GM15510 (cell line): ENCODE results near the gene CACUL1.

Experiments used
- POLR2A ChIP-seq: IDR thresholded peaks from 3 replicates; pipeline ENCODE4 v1.6.1; 2011; ENCODE audit warnings: borderline replicate concordance; ENCODE audit not compliant: insufficient read length; ENCODE audit errors: extremely low read depth

CACUL1 gene

DNA sequence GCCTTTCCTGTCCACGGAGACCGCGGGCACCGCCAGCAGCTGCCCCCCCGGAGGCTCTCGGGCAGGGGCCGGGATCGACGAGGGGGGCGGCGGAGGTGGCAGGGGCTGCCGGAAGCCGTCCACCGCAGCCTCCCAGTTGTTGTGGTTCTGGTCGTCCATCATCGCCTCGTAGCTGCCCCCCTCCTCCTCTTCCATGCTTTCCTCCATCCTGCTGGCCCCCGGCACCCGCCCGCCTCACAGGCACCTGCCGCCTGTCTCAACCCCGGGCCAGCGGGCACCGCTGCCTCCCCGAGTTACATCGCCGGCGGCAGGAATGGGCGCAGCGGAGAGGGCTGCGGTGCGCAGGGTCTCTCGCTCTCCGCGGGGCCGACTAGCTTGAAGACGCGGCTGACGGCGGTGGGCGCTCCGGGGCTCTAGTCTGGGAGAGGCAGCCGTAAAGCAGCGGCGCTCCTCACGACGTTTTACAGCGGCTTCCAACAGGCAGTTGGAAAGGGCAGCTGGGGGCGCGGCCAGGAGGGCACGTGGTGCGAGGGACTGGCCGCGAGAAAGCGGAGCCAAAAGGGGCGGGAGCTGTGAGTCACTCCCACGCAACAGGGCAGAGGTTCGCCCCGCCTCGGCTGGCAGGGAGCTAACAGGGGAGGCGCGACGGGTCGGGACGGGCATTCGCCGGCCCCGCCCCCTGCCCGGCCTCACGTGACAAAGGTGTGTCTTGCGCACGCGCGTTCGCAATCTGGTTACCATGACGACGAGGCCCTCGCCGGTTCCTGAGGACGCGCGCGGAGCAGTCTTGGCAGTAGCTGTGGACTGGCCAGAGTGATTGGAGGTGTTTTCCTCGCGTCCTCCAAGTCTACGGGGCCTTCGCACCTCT is at the start of gene CACUL1:
TSS of gene CACUL1 (minus strand) at position 415 of the 868 bp plus-strand sequence. CDS start at position 207, 208 bp downstream.
- TF ChIP-seq POLR2A = peak; percentile 74

DNA sequence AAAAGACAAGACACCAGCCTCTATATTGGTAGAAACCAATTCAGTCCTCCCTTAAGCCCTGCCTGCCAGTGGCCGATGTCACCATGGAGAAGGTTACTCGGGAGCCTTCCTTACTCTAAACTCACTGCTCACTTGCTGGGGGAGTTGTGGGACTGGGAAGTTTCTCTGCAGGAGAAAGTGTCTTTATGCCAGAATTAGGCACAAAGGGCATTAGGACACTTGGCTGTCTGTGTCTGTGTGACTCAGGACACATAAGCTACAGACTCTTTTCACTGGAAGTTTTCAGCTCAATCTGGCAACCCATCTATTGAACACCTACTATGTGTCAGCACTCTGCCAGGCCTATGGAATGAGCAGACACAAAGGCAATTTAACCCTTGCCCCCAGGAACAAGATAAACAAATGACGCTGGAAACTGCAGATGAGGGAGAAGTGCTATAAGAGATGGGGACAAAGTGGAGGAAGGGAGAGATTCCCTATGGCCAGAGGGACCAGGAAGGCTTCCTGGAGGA is 49.5 kb upstream of the CACUL1 start:
- no peak for TF ChIP-seq POLR2A

DNA sequence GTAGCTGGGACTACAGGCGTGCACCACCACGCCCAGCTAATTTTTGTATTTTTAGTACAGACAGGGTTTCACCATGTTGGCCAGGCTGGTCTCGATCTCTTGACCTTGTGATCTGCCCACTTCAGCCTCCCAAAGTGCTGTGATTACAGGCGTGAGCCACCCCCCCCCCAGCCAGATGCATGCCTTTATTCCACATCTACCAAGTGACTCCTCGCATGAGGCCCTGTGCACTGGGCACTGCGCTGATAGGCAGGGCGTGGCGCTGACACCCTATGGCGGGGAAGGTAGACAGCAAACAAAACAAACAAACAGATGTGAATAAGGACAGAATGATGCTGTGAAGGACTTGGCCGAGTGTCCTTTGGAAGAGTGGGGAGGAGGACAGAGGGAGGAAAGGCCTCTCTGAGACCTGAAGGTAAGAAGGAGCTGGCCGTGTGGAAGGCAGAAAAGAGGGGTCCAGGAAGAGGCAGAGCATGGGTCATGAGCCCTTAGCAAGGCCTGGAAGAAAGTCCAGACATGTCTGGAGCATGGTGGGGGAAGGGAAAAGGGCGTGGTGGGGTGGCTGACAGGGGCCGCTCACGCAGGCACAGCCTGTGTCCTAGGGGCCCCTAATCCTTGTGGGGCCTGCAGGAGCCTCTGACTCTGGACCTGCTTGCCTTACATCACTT is 47.5 kb upstream of the CACUL1 start:
- TF ChIP-seq POLR2A = no peak

DNA sequence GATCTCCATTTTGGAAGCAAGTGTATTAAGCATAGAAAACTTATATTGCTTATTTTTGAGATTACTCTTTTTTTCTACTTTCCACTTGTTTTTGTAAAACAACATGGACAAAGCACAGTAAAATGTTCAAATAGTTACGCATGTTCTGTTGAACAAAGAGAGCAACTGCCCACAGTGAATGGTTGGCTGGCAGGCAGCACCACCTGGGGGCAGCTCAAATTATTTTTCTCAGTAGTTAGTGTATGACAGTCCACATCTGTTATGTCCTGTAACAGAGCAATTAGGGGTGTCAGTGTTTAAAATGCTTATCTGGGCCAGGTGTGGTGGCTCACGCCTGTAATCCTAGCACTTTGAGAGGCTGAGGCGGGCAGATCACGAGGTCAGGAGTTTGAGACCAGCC is 46.1 kb upstream of the CACUL1 start:
- TF ChIP-seq POLR2A = no peak

DNA sequence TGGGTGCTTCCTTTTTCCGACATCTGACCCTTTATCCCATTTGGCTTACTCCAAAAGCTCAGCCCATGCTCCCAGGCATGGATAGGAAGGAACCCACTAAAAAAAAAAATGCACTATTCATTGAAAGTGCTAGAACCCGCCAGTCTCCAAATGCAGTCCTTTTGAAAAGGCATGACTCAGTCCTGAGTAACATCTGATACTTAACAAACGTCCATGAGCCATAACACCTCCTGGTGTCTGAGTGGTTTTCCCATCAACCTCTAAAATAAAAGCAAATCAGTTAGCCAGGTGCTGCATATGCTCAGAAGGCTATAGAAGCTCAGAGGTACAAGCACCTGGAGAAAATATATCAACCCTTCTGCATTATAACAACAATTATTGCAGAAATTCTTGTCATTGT is 45.0 kb upstream of the CACUL1 start:
- TF ChIP-seq POLR2A = no peak

DNA sequence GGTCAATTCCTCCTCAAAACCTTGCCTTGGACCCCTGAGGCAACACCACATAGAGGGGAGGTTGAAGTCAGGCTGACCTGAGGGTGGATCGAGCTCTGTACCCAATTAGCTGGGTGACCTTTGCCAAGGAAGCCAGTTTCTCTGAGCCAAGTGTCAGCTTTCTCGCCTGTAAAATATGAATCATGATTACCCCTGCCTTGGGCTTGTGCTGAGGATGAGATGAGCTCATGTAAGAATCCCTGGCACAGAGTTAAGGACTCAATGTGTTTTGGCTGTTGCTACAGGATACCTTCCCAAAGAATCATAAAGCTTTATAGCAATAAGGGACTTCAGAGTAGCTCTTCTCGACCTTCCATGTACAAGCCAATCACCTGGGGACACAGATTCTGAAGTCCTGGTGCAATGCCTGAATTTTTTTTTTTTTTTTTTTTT is 43.5 kb upstream of the CACUL1 start:
- no peak for TF ChIP-seq POLR2A

DNA sequence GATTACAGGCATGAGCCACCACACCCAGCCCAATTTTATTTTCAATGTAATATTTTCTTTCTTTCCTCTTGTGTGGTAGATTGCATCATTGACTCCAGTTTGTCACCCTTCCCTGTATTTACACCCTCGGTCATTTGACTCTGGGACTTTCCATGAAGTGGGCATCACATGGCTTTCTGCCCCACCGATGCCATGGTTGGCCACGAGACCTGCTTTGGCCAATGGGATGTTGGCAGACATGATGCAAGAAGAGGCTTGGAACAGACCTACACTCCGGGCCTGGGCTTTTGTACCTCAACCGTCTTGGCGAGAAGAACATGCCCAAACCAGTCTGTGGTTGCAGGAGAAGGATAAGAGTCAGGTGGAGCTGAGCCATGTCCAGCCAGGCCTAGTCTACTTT is 38.8 kb upstream of the CACUL1 start:
- no peak for TF ChIP-seq POLR2A

DNA sequence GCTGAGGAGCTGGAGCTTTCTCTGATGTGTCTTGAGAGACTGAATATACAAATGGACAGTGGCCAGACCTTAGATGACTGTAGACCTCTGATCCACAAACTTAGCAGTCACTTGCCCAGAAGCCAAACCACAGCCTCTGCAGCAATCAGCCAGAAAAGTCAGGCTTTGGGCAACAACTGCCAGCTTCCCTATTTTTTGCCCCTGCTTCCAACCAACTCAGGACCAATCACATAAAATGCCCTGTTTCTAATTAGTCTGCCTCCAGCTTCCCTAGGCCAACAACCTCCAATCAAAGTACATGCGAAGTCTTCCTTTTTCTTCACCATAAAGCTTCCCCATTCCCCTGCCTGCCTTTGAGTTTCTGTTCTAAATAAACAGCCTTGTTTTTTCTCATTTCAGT is 37.8 kb upstream of the CACUL1 start:
- TF ChIP-seq POLR2A = no peak

DNA sequence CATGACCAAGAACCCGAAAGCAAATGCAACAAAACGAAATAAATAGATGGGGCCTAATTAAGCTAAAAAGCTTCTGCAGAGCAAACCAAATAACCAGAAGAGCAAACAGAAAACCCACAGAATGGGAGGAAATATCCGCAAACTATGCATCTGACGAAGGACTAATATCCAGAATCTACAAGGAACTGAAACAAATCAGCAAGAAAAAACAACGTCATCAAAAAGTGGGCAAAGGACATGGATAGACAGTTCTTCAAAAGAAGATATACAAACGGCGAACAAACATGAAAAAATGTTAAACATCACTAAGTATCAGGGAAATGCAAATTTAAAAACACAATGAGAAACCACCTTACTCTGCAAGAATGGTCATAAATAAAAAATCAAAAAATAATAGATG is 35.3 kb upstream of the CACUL1 start:
- no peak for TF ChIP-seq POLR2A

DNA sequence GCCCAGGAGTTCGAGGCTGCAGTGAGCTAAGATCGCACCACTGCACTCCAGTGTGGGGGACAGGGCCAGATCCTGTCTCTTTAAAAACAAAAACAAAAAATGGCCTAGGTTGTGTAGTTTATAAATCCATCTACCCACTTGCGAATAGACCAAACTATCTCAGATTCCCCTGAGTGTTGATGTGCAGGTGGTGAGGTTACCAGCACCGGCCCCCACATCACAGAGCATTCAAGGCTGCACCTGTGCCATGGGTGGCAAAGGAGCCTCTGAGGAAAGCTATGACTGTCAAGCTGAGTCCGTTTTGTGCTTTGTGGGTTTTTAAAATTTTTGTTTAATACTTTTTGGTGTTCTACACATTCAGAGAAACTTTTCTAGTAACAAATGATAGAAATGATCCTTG is 30.8 kb upstream of the CACUL1 start:
- no peak for TF ChIP-seq POLR2A

DNA sequence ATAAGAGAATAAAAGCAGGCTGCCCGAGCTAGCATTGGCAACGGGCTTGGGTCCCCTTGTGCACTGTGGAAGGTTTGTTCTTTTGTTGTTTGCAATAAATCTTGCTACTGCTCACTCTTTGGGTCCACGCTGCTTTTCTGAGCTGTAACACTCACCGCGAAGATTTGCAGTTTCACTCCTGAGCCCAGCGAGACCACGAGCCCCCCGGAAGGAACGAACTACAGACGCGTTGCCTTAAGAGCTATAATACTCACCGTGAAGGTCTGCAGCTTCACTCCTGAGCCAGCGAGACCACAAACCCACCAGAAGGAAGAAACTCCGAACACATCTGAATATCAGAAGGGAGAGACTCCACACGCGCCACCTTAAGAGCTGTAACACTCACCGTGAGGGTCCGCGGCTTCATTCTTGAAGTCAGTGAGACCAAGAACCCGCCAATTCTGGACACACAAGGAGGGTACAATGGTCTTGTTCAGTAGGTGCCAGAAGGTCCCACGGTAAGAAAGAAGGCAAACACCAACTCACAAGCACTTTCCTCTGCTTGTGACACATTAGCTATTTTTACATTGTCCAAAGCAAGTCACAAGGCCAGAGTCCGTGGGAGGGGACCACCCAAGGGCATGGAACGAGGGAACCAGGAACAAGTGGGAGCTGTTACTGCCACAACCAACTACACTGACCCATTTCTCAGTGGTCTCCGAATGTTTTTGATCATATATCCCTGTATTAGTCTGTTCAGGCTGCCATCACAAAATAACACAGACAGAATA is 29.2 kb upstream of the CACUL1 start:
- TF ChIP-seq POLR2A = no peak

DNA sequence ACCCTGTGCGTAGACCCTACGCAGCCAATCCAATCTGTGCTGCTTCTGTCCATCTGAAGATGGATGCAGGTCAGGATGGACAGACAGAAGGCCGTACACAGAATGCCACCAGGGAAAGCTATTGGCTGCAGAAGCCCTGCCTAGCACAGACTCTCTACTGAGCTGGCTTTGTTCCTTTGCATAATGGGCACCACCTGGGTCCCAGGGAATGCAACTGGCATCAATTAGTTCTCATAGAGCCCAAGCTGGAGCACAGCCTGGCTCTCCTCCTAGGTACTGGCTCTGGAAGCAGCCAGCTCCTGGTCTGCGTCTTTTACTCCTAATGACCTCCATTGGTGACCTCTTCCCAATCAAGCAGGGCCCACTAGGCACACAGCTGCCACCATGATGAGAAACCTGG is 26.8 kb upstream of the CACUL1 start:
- no peak for TF ChIP-seq POLR2A

DNA sequence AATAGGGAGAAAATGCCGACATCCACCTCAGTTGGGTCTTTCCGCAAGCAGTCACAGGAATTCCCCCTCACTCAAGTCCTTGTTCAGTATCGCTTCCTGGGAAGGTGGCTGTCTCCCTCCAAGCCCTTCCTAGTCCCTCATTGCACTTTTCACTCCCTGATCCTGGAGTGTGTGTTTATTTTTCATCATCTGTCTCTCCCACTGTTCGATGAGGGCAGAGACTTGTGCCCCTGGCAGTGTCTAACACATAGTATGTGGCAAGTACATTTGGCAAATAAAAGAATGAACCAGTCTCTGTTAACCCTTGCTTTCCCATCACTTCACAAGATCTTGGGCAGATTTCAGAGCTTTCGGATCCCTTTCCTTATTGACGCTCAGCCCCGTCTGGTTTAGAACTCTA is 24.0 kb upstream of the CACUL1 start:
- TF ChIP-seq POLR2A = no peak

DNA sequence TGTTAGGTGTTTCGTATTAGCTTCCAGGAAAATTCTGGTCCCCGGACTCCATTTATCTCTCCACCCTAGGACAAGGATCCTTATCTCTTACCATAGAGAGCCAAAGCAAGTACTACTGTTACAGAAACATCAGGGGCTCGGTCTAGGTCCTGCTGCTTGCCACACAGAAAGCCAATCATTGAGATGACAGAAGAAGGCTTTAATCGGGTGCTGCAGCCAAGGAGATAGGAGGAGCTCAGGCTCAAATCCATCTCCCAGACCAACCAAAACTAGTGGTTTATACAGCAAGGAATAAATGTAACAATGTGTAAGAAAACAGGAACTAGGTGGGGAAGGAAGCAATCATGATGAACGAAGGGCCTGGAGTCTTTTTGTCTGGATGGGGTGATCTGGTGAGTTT is 22.2 kb upstream of the CACUL1 start:
- TF ChIP-seq POLR2A = no peak

DNA sequence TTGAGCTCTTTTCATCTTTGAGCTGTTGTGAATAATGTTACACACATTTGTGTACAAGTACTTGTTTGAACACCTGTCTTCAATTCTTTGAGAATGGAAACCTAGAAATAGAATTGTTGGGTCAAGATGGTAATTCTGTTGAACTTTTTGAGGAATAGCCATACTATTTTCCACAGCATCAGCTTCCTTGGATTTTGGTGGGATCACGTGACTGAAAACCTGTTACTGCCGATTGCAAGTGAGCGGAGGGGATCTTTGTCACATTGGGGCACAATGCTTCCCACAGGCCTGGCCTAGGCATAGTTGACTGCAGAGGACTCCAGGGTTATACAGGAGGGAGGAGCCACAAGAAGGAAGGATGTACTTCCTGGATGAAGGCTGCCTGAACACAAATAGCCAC is 21.3 kb upstream of the CACUL1 start:
- TF ChIP-seq POLR2A = no peak
